Measurements from ENCODE around the gene CDKAL1. TPM values are rescaled to one million over a fixed set of nuclear protein-coding genes. Genes with fewer than 3 reads are reported as not detected.

CDKAL1 gene
- total and polyA plus RNA-seq, 10 of the 15 experiments (the other 5 are each of a cell fraction or from before 2014, with no cell fraction given) = 10.7 to 26.9 (median 17.3) TPM

- TF ChIP-seq CUX1 (IDR thresholded peaks at IDR 0.05; ENCODE audit: insufficient replicate concordance, low read depth, low read length) = no peak
- TF ChIP-seq KAT2A (conservative IDR thresholded peaks at IDR 0.05; ENCODE audit: control insufficient read depth, low read depth, low read length) = no peak
- no peak for TF ChIP-seq ELK1 (IDR thresholded peaks at IDR 0.05; ENCODE audit: low read depth, low read length)
- TF ChIP-seq GATAD2B (conservative IDR thresholded peaks at IDR 0.05; ENCODE audit: low read depth) = no peak
- no peak for TF ChIP-seq CBX5 (IDR thresholded peaks at IDR 0.05; ENCODE audit: low read depth)
- TF ChIP-seq YY1 (IDR thresholded peaks at IDR 0.05; ENCODE audit: low read depth, low read length) = no peak
- TF ChIP-seq SMC3 (IDR thresholded peaks at IDR 0.05; ENCODE audit: borderline replicate concordance, low read length) = no peak
- no peak for TF ChIP-seq BMI1 (IDR thresholded peaks at IDR 0.05; ENCODE audit: borderline replicate concordance)
- TF ChIP-seq BCL3 (IDR thresholded peaks at IDR 0.05; ENCODE audit: borderline replicate concordance, insufficient read depth, low read depth, low read length, poor library complexity, severe bottlenecking) = no peak
- no peak for TF ChIP-seq EGR1 (IDR thresholded peaks at IDR 0.05; ENCODE audit: borderline replicate concordance in 1 of 2, low read depth in 2 of 2, low read length in 2 of 2)
- no peak for TF ChIP-seq ZNF217 (IDR thresholded peaks at IDR 0.05)
- TF ChIP-seq MYC (IDR thresholded peaks at IDR 0.05; ENCODE audit: insufficient read depth, insufficient read length, insufficient replicate concordance, low read length, severe bottlenecking) = no peak
- TF ChIP-seq ZNF24 (IDR thresholded peaks at IDR 0.05) = no peak
- TF ChIP-seq CEBPB (IDR thresholded peaks at IDR 0.05; ENCODE audit: borderline replicate concordance in 1 of 2, low read depth in 2 of 2, low read length in 2 of 2) = no peak
- TF ChIP-seq SKIL (IDR thresholded peaks at IDR 0.05; ENCODE audit: low read depth, poor library complexity, severe bottlenecking) = no peak
- no peak for TF ChIP-seq CTCF (IDR thresholded peaks at IDR 0.05 in 2 of 3, conservative IDR thresholded peaks at IDR 0.05 in 1 of 3; ENCODE audit: control insufficient read depth in 2 of 3, extremely low read depth in 1 of 3, insufficient read depth in 1 of 3, low read depth in 3 of 3, low read length in 3 of 3)
- no peak for TF ChIP-seq FOXM1 (IDR thresholded peaks at IDR 0.05; ENCODE audit: low read depth, low read length)
Measured at GRCh38 chr6:21085211-21085610, 551.0 kb downstream of the CDKAL1 start (continued).
